Measurements from ENCODE around the gene STIL.
"Not testable (repeated sequence)": the region's sequence is repeated elsewhere in the genome, so short reads cannot be mapped to it uniquely, and the experiment has no call there.

STIL gene

DNA sequence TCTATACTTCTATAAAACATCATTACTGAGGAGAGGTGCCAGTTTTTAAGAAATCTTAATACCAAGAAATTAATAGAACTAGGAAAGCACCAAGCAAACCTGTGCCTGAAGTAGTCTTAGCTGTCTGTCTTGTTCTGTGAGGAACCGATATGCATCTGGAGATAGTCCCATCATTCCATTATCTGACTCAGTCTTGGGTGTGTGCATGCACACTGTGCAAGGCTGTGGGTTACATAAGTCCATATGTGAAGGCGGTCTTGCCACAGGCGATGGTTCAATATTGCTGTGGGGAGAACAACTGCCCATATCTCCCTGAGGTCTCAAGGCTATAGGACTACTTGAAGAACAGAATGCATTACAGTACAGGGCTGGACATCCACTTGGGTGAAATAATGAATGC, 33.8 kb downstream of the STIL start:
- TF ChIP-seq, protein P1, sequence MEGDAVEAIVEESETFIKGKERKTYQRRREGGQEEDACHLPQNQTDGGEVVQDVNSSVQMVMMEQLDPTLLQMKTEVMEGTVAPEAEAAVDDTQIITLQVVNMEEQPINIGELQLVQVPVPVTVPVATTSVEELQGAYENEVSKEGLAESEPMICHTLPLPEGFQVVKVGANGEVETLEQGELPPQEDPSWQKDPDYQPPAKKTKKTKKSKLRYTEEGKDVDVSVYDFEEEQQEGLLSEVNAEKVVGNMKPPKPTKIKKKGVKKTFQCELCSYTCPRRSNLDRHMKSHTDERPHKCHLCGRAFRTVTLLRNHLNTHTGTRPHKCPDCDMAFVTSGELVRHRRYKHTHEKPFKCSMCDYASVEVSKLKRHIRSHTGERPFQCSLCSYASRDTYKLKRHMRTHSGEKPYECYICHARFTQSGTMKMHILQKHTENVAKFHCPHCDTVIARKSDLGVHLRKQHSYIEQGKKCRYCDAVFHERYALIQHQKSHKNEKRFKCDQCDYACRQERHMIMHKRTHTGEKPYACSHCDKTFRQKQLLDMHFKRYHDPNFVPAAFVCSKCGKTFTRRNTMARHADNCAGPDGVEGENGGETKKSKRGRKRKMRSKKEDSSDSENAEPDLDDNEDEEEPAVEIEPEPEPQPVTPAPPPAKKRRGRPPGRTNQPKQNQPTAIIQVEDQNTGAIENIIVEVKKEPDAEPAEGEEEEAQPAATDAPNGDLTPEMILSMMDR (conservative IDR thresholded peaks at IDR 0.05; ENCODE audit: low read depth, low read length), result no peak
- no peak for DNase-seq (ENCODE audit: low read depth)
- no peak overlapping the region for H3K4me3 ChIP-seq (ENCODE audit: low read length)

DNA sequence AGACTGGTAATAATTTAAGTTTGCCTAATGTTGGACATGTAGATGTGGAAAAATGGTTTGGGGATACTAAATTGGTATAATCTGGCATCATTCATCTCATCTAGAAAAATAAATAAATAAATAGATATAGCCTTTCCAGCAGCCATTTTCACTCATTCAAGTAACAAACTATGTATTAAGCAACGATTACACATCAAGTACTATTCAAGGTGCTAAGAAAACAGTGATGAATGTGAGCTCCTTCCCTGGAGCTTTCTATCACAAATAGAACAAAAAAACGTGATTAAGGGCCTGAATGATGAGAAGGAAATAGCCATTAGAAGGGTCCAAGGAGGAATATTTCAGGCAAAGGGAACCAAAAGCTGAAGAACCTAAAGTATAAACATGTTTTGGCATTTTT, 37.1 kb downstream of the STIL start:
- TF ChIP-seq, protein P1 (conservative IDR thresholded peaks at IDR 0.05; ENCODE audit: low read depth, low read length), result no peak
- no peak overlapping the region for H3K4me3 ChIP-seq (ENCODE audit: low read length)
- DNase-seq (ENCODE audit: low read depth), result no peak

DNA sequence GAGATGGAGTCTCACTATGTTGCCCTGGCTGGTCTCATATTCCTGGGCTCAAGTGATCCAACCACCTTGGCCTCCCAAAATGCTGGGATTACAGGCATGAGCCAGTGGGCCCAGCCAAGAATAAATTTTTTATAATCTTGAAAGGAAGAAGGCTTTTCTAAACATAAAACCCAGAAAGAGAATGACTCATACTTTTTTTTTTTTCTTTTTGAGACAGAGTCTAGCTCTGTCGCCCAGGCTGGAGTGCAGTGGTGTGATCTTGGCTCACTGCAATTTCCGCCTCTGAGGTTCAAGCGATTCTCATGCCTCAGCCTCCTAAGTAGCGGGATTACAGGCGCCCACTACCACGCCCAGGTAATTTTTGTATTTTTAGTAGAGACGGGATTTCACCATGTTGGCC, 38.1 kb downstream of the STIL start:
- not testable (repeated sequence) for DNase-seq (ENCODE audit: low read depth); H3K4me3 ChIP-seq (ENCODE audit: low read length)

DNA sequence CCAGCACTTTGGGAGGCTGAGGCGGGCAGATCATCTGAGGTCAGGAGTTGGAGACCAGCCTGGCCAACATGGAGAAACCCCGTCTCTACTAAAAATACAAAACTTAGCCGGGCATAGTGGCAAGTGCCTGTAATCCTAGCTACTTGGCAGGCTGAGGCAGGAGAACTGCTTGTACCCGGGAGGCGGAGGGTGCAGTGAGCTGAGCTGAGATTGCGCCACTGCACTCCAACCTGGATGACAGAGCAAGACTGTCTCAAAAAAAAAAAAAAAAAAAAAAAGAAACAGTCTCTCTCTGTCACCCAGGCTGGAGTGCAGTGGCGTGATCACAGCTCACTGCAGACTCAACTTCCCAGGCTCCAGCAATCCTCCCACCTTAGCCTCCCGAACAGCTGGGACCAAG, 48.4 kb downstream of the STIL start:
- H3K4me3 ChIP-seq (ENCODE audit: low read length); DNase-seq (ENCODE audit: low read depth): not testable (repeated sequence)

DNA sequence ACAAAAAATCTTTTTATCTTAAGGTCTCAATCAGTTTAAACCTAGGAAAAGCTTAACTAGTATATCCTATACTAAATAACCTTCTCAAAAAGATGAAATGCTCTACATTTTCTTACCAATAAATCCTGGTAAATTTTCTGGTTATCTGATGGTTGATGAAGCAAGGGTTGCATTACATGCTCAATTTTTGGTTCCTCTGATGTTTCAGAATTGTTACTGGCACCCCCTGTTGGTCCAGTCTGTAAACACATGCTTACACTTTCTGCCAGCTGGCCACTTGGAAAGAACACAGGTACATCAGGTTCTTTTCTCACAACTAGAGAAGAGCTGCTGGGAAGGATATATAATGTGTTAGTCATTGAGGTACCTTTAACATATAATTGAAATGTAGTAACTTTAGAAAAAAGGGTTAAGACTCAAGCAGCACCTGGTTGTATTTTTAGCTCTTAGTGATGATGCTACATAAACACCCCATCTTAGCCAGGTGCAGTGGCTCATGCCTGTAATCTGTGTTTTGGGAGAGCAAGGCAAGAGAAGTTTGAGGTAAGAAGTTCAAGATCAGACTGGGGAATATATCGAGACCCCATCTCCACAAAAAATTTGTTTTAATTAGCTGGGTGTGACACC, 51.0 kb downstream of the STIL start:
- H3K4me3 ChIP-seq (ENCODE audit: low read length), result no peak overlapping the region
- no peak for DNase-seq (ENCODE audit: low read depth)
- TF ChIP-seq, protein P1 (conservative IDR thresholded peaks at IDR 0.05; ENCODE audit: low read depth, low read length), result peak; percentile 78

DNA sequence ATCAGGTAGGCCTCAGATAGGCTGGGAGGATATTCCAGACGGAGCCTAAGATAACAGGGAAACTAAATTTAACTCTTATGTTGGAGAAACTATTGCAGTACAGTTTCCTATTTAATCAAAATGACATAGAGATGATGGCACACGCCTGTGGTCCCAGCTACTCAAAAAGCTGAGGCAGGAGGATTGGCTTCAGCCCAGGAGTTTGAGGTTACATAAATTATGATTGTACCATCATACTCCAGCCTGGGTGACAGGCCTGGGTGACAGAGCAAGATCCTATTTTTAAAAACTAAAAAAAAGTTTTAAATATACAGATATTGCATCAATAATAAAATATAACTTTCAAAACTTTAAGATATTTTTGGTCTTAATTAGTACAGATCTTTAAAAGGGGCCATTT, 56.7 kb downstream of the STIL start:
- no peak overlapping the region for H3K4me3 ChIP-seq (ENCODE audit: low read length)
- DNase-seq (ENCODE audit: low read depth), result no peak
- TF ChIP-seq, protein P1 (conservative IDR thresholded peaks at IDR 0.05; ENCODE audit: low read depth, low read length), result no peak

DNA sequence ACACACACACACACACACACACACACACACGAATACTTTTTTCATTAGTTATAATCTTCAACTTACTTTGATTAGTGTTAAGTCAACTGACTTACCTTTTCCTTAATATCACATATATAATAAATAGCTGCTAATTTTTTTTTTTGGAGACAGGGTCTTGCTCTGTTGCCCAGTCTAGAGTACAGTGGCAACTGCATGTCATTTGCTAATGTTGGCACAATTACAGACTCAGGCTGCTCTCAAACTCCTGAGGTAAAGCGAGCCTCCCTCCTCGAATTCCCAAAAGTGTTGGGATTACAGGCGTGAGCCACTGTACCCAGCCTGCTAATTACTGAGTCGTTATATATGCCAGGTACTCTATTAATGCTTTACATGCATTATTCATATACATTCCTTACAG, 61.2 kb downstream of the STIL start:
- no peak for DNase-seq (ENCODE audit: low read depth)
- TF ChIP-seq, protein P1 (conservative IDR thresholded peaks at IDR 0.05; ENCODE audit: low read depth, low read length), result no peak
- H3K4me3 ChIP-seq (ENCODE audit: low read length), result no peak overlapping the region

DNA sequence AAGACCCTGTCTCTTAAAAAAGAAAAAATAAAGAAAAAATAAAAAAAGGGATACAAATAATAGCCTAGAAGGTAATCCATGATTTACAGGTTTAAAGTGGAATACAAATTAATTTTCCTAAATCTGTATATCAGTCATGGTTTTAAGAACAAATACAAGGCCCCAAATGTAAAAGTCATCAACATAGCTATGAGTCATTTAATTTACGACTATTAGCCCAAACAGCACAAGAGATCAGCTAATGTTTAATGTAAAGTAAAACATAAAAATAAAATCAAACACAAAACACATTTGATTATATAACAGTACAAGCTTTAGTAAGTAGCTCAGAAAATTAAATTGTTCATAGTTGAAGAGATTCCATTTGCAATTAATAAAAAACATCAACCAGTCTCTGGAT, 61.6 kb downstream of the STIL start:
- TF ChIP-seq, protein P1 (conservative IDR thresholded peaks at IDR 0.05; ENCODE audit: low read depth, low read length), result no peak
- no peak for DNase-seq (ENCODE audit: low read depth)
- H3K4me3 ChIP-seq (ENCODE audit: low read length), result no peak overlapping the region

All from retinal pigment epithelial cell (primary cell).